Mammary microvascular endothelial cell (primary cell): ENCODE measurements around the gene GFM2. TPM values are rescaled to one million over a fixed set of nuclear protein-coding genes. Genes with fewer than 3 reads are reported as not detected.

Experiments
- total RNA-seq: library from RNA; depleted of rRNA; stranded (reverse); fragments of >200 nt; gene quantifications from 2 replicates; pipeline ENCODE4 v1.2.3, GENCODE V29; 2015

GFM2 gene
- total RNA-seq: 27.4 and 27.6 TPM in 2 replicates

DNA sequence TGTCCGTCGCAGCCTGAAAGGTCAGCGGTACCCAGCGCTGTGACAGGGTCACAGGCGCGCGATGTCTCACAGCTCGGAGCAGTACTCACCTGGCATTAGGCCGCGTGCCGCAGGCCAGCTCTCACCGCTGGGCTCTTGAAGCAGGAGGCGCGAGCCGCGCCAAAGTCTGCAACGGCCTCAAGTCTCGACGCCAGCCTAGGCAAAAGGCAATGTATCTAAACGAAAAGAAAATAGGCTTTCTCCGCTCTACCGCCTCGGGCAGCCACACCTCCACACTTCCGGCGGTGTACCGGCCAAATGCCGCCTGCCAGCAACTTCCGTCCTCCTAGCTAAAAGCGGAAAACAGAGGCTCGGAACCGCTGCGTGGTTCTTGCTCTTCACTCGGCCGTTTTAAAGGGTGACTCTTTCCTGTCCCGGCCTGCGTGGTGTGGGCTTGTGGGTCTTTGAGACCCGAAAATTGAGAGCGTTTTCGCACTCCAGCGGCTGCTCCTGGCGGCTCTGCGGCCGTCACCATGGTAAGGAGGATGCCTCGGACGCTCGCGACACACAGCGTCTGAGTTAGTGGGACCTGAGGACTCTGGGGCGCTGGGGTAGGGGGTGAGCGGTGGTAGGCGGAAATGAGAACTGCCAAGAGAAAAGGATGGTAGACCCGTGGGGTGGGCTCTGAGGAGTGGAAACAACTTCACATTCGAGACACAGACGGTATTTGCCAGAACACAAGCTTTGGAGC is at the start of gene GFM2, which contains the start of gene NSA2:
TSS of gene GFM2 (minus strand) at position 269 of the 730 bp plus-strand sequence. CDS start 3,375 bp downstream, outside the sequence.
TSS of gene NSA2 (plus strand) at position 401 of the 730 bp plus-strand sequence. CDS start at position 513, 112 bp downstream.

GRCh38 chr5:74684900-74685851 is 81.7 kb downstream of the GFM2 start, which contains the start of gene HEXB:
TSS of gene HEXB (plus strand) at chr5:74685233. CDS start at chr5:74685261, 28 bp downstream.

Other genes starting within 250 kb of the GFM2 start
- gene ENC1, start 126.4 kb downstream of the GFM2 start, total RNA-seq: 21.9 and 41.7 TPM in 2 replicates
- 193 and 195 TPM in 2 replicates for gene HEXB, start 81.9 kb downstream of the GFM2 start, total RNA-seq
- gene NSA2, start 132 bp upstream of the GFM2 start, total RNA-seq: 94.1 and 101 TPM in 2 replicates
- 1.5 and 2.8 TPM in 2 replicates for gene FAM169A, start 99.3 kb upstream of the GFM2 start, total RNA-seq